ENCODE results near the gene CD81.
A peak's percentile ranks its signal among the peaks of the same experiment; 100 is the strongest.

The CD81 gene

DNA sequence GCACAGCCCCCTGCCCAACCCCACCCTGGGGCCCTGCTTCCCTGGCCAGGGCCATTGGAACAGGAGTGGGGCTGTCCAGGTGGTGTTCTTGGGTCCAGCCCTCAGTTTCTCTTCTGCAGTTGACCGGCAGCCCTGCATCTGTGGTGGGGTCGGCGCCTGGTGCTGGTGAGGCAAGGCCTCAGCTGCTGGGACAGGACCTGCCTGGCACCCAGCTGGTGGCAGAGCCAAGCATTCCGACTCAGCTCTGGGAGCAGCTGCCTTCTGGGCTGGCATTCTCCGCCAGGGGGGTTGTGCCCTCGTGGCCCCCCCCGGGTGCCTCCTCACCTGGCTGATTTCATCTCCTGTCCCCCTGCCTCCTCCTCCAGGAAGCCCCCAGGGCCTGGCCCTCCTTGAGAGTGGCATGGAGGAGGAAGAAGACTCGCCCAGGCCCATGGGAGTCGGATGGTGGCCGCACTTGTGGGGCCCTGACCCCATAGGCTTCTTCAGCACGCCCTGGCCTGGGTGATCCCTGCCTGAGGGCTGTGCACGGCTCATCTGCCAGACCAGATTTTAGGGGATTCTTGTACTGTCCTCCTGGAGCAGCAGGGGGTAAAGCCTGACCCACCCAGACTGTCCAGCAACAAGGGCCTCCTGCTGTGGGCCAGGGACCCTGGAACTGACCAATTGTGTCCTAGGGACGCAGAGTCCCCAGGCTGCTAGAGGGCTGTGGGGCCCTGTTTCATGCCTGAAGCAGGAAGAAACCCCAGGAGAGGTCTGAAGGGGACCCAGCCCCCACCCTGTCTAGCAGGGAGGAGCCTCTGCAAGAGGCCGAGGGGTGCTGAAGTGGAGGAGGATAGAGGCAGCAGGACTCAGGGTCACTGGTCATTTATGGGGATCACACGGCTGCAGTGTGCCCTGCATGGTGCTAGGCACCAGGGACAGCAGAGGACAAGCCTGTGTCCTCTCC is 11.6 kb downstream of the CD81 start:
- H3K4me3 ChIP-seq (ENCODE audit: low read depth, low read length): no peak overlapping the region
- peak; percentile 41 for TF ChIP-seq CTCF (conservative IDR thresholded peaks at IDR 0.05; ENCODE audit: low read depth, low read length)
- no peak for DNase-seq (ENCODE audit: low read depth)

DNA sequence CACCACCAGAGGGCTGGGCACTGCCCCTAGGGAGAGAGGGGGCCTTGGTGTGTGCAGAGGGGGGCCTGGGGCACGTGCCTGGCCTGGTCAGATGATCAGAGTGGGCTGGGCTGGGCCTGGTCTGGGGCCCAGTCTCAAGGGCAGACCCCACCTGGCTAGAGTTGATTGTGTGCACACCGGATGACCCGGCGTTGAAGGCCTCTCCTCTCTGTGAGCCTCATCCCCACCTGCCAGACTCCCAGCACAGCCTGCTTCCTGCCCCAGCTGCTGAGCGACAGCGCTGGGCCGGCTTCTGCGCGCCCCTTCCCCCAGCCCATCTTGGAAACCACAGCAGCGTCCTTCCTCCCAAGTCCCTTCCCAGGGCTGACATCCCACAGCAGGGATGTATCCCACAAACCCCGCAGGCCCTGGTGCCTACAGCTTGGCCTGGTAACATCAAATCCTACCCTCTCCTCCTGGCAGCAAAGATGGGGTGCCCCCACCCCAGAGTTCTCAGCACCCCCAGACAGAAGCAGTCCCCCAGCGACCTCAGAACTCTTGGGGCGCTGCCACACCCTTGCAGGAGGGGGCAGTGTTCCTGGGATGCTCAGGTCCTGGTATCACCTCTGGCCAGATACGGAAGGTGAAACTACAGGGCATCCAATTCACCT is 12.4 kb downstream of the CD81 start:
- TF ChIP-seq CTCF (conservative IDR thresholded peaks at IDR 0.05; ENCODE audit: low read depth, low read length): peak; percentile 12
- H3K4me3 ChIP-seq (ENCODE audit: low read depth, low read length): no peak overlapping the region
- DNase-seq (ENCODE audit: low read depth): no peak

GRCh38 chr11:2390091-2390724 is 13.1 kb downstream of the CD81 start:
- no peak overlapping the region for H3K4me3 ChIP-seq (ENCODE audit: low read depth, low read length)
- DNase-seq (ENCODE audit: low read depth): no peak

DNA sequence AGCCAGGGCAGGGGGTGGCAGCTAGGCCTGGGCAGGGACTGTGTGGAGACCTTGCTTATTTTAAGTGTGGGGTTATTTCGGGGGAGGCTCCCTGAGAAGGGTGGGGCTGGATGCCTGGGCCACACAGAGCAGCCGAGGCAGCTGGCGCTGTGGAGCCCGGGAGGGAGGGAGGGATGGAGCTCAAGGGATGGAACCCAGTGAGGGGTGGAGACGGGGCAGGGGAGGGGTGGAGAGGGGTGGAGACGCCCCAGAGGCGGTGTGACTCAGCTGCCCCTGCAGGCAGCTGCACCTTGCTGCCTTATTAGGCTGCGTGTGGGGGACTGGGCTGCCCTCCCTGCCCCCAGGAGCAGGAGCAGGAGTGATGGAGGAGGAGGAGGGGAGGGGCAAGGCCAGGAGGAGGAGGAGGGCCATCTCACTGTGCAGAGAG is 13.6 kb downstream of the CD81 start:
- DNase-seq (ENCODE audit: low read depth): peak; percentile 76
- no peak for TF ChIP-seq CTCF (conservative IDR thresholded peaks at IDR 0.05; ENCODE audit: low read depth, low read length)
- no peak overlapping the region for H3K4me3 ChIP-seq (ENCODE audit: low read depth, low read length)

More at GRCh38 chr11:2390091-2390724, 13.1 kb downstream of the CD81 start:
- TF ChIP-seq CTCF (conservative IDR thresholded peaks at IDR 0.05; ENCODE audit: low read depth, low read length): no peak

DNA sequence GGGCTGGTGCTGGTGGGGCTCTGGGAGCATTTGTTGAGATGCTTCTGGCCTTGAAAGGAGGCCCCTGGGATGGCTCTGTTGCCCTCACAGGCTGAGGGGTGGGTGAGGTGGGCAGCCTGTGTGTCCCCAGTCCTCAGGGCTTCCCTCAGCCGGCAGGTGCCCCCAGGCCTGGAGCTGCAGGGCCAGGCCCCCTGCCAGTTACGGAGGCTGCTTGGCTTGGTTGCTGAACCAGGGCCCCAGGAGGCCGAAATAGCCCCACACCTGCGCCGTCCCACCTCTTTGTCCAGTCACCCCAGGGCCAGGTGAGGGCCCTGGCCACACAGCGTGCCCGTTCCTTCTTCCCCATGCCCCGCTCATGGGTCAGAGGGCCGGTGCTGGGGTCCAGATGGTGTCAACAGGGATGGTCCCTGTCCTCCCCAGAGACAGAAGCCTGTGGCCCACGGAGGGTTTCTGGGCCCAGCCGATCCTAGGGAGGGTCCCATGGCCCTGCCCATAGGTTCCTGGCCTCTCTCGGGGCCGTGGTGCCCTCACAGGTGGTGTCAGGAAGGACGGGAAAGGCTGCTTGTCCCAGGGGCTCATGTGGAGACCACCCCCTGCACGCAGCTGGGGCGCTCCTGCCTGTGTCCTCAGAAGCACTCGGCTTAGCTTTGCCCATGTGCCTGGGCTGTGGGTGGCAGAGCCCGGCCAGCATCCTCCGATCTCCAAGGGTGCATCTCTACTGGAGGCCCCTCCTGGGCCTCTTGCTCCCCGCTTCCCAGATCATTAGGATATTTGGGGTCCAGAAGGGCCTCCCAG is 14.3 kb downstream of the CD81 start:
- no peak for TF ChIP-seq CTCF (conservative IDR thresholded peaks at IDR 0.05; ENCODE audit: low read depth, low read length)
- DNase-seq (ENCODE audit: low read depth): no peak
- no peak overlapping the region for H3K4me3 ChIP-seq (ENCODE audit: low read depth, low read length)

DNA sequence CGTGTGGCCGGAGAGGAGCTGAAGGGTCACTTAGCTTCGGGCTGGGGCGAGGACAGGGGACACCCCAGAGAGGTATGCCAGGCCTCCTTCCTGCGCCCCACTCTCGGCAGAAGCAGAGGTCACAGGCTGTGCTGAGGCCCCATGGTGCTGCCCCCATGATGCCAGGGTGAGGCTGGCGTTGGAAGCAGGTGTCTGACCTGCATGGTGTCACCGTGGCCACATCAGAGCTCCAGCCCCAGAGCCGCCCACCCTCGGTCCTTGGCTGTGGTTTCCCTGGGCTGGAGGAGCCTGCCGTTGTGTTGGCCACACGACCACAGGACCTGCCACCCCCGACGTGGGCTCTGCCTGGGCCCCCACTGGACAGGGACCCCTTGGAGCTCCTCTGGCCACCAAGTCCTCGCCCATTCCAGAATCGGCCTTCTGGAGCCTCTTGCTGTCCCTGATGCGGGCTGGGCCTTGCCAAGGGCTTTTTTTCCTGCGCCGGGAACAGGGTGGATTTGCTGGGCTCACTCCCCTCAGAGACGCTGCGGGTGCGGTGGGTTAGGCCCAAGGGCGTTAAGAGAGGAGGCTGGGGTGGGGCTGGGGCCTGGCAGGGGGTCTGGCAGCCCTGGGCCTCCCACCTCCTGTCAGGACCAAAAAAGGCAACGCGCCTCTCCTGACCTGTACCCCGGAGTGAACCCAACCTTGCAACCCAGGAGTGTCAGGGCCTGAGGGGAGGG is 15.3 kb downstream of the CD81 start:
- no peak for TF ChIP-seq CTCF (conservative IDR thresholded peaks at IDR 0.05; ENCODE audit: low read depth, low read length)
- H3K4me3 ChIP-seq (ENCODE audit: low read depth, low read length): no peak overlapping the region
- no peak for DNase-seq (ENCODE audit: low read depth)

Data from choroid plexus epithelial cell (primary cell).